Activated naive CD8-positive, alpha-beta T cell treated with anti-CD3 and anti-CD28 coated beads, Interleukin-2, amount 10 ng/mL, durations not matched to agents 7 days and 5 days (primary cell): ENCODE results near the gene ASNS. TPM values are rescaled to one million over a fixed set of nuclear protein-coding genes. Genes with fewer than 3 reads are reported as not detected.
"Not testable (repeated sequence)": the region's sequence is repeated elsewhere in the genome, so short reads cannot be mapped to it uniquely, and the experiment has no call there.

Experiments used
- ATAC-seq: fragments of 150-1000 bp; cut with Tn5 transposase; one replicate; pipeline ENCODE4 v1.10.0; 2021; ENCODE audit warnings: low read depth, moderate library complexity
- POLR2A ChIA-PET: fragments of 350-600 bp; sonication (Branson Sonifier 250); formaldehyde crosslinking; loops from one replicate; lab custom pipeline; 2021; ENCODE audit warnings: antibody characterized with exemption; lab: Charles Lee
- DNase-seq: peaks from one replicate; pipeline ENCODE4 v3.0.0; 2021
- H3K27ac Mint-ChIP-seq: one replicate; pipeline ENCODE4 v1.8.0; 2022; ENCODE audit warnings: mild to moderate bottlenecking, mixed read lengths
- H3K27me3 Mint-ChIP-seq: one replicate; pipeline ENCODE4 v1.8.0; 2022; ENCODE audit warnings: mild to moderate bottlenecking, moderate library complexity, mixed read lengths
- H3K36me3 Mint-ChIP-seq: one replicate; pipeline ENCODE4 v1.8.0; 2021; ENCODE audit warnings: mild to moderate bottlenecking, mixed read lengths
- H3K4me1 Mint-ChIP-seq: one replicate; pipeline ENCODE4 v1.8.0; 2021; ENCODE audit warnings: mixed read lengths
- H3K4me3 Mint-ChIP-seq: one replicate; pipeline ENCODE4 v1.8.0; 2022; ENCODE audit warnings: mild to moderate bottlenecking, moderate library complexity, mixed read lengths
- H3K9me3 Mint-ChIP-seq: one replicate; pipeline ENCODE4 v1.8.0; 2021; ENCODE audit warnings: mixed read lengths
- total RNA-seq, 2 experiments: library from RNA; stranded (reverse); gene quantifications; one replicate each; pipeline ENCODE4 v1.2.3, GENCODE V29; 2021

ASNS gene
- total RNA-seq, 2 experiments from 2014 or later: 40.0 to 42.6 TPM

DNA sequence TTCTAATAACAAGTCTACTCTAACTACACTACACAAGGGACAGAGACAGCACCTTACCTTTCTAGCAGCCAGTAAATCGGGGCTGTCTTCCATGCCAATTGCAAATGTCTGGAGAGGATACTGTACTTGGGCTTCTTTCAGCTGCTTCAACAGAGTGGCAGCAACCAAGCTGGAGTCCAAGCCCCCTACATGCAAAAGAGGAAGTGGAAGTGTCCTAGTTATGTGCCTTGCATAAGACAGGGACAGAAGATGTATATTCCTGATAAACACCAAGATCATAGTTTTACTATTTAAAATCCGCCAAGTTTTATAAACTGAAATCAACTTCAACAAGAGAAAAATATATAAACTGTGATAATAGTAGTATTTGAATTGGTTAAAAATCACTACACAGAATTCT lies 14.0 kb downstream of the ASNS start:
- ATAC-seq: no peak
- Mint-ChIP-seq H3K27me3 (no peaks in the 10 kb centered on the region), H3K36me3 (peaks cover 38% of the 10 kb centered on the region), H3K4me3 (no peak overlapping the region), H3K4me1 (no peaks in the 10 kb centered on the region), H3K27ac (no peak overlapping the region), H3K9me3 (no peaks in the 10 kb centered on the region)
- POLR2A ChIA-PET: no interaction called here
- DNase-seq: no peak

- H3K9me3 Mint-ChIP-seq: no peaks in the 10 kb centered on the region
- no peak overlapping the region for H3K27ac Mint-ChIP-seq
- no peak overlapping the region for H3K4me3 Mint-ChIP-seq
- POLR2A ChIA-PET: no interaction called here
- ATAC-seq (no peak), DNase-seq (no peak)
- no peaks in the 10 kb centered on the region for H3K4me1 Mint-ChIP-seq
- H3K36me3 Mint-ChIP-seq: peaks cover 40% of the 10 kb centered on the region
- no peaks in the 10 kb centered on the region for H3K27me3 Mint-ChIP-seq
Observed at GRCh38 chr7:97857544-97857943, 14.7 kb downstream of the ASNS start.

DNA sequence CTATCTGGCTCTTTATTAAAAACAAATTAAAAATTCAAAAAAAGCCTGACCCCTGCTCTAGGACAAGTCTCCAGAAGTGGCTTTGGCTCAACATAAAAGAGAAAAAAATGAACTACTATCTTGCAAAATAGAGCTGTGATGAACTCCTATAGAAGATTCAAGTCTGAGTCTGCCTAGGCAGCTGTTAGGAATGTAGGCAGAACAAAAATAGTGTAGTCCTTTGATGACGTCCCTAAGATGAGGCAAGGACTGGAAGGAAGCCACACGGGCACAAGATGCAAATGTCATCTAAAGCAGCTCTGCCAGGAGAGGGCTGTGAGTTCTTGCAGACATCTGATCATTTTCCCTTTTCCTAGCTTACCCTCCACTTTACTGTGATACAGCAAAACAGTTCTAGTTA lies 20.5 kb downstream of the ASNS start:
- Mint-ChIP-seq H3K9me3 (no peaks in the 10 kb centered on the region), H3K27ac (no peak overlapping the region), H3K27me3 (no peaks in the 10 kb centered on the region), H3K4me3 (no peak overlapping the region), H3K36me3 (peaks cover 43% of the 10 kb centered on the region), H3K4me1 (no peaks in the 10 kb centered on the region)
- no peak for DNase-seq
- POLR2A ChIA-PET: no interaction called here
- no peak for ATAC-seq

DNA sequence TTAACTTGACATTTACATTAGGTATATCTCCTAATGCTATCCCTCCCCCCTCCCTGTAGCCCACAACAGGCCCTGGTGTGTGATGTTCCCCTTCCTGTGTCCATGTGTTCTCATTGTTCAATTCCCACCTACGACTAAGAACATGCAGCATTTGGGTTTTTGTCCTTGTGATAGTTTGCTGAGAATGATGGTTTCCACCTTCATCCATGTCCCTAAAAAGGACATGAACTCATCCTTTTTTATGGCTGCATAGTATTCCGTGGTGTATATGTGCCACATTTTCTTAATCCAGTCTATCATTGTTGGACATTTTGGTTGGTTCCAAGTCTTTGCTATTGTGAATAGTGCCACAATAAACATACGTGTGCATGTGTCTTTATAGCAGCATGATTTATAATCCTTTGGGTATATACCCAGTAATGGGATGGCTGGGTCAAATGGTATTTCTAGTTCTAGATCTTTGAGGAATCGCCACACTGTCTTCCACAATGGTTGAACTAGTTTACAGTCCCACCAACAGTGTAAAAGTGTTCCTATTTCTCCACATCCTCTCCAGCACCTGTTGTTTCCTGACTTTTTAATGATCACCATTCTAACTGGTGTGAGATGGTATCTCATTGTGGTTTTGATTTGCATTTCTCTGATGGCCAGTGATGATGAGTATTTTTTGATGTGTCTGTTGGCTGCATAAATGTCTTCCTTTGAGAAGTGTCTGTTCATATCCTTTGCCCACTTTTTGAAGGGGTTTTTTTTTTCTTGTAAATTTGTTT lies 21.8 kb downstream of the ASNS start:
- H3K27ac Mint-ChIP-seq, H3K4me1 Mint-ChIP-seq, H3K9me3 Mint-ChIP-seq, H3K27me3 Mint-ChIP-seq, ATAC-seq, DNase-seq, H3K4me3 Mint-ChIP-seq, POLR2A ChIA-PET: not testable (repeated sequence)
- H3K36me3 Mint-ChIP-seq: peaks cover 38% of the 10 kb centered on the region

- H3K4me1 Mint-ChIP-seq: no peaks in the 10 kb centered on the region
- H3K4me3 Mint-ChIP-seq: no peak overlapping the region
- no peak for DNase-seq
- no peak overlapping the region for H3K27ac Mint-ChIP-seq
- POLR2A ChIA-PET: no interaction called here
- H3K9me3 Mint-ChIP-seq: no peaks in the 10 kb centered on the region
- no peak for ATAC-seq
- H3K27me3 Mint-ChIP-seq: no peaks in the 10 kb centered on the region
- H3K36me3 Mint-ChIP-seq: peaks cover 22% of the 10 kb centered on the region
Observed at GRCh38 chr7:97847791-97848190, 24.4 kb downstream of the ASNS start.

DNA sequence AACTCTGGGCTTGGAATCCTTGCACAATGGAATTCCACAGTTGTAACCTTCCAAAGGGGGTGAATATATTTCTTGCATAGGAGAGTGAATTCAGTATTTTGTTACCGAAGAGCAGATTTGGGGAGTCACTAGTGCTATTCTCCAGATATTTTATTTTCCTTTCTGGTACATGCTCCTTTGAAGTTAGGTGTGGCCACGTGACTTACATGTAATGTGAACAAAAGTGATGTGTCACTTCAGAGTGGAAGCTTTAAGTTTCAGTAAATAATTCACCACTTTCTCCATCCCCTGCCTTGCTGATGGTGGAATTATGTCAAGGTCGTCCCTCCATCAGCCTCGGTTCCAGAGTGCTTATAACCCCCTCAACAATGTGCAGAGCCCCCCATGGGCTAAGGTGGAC lies 25.3 kb downstream of the ASNS start:
- no peak for ATAC-seq
- Mint-ChIP-seq H3K27ac (no peak overlapping the region), H3K4me3 (no peak overlapping the region), H3K4me1 (no peaks in the 10 kb centered on the region), H3K36me3 (peaks cover 14% of the 10 kb centered on the region), H3K9me3 (no peaks in the 10 kb centered on the region), H3K27me3 (no peaks in the 10 kb centered on the region)
- POLR2A ChIA-PET: no interaction called here
- no peak for DNase-seq

DNA sequence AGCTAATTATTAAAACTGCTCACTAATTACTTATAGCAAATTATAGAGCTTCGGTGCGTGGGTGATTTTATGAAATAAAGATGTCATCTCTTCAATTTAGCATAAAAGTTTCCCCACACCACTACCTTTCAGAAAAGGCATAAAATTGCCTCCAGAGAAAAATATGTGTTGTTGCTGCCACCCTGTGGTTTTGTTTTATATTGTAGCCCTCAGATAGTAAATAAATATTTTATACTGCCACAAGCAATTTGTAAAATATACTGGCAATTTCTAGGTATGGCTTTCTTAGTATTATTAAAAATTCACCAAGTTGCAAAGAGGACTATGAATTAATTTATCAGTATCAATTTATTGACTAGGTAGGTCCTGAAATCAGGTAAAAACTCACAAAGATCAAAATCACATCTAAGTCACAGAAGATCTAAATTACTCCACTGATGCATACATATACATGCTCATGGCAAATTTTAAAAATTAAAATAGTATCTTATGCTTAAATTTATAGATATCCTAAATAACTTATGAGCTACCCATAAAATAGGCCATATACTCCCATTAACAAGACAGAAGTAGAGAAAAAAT lies 26.5 kb downstream of the ASNS start:
- ATAC-seq: no peak
- H3K9me3 Mint-ChIP-seq: no peaks in the 10 kb centered on the region
- peaks cover 4% of the 10 kb centered on the region for H3K36me3 Mint-ChIP-seq
- H3K27ac Mint-ChIP-seq: no peak overlapping the region
- no peaks in the 10 kb centered on the region for H3K4me1 Mint-ChIP-seq
- no peaks in the 10 kb centered on the region for H3K27me3 Mint-ChIP-seq
- H3K4me3 Mint-ChIP-seq: no peak overlapping the region
- DNase-seq: no peak
- POLR2A ChIA-PET: no interaction called here

GRCh38 chr7:97844036-97844435 lies 28.2 kb downstream of the ASNS start:
- Mint-ChIP-seq H3K4me1 (no peaks in the 10 kb centered on the region), H3K27me3 (peaks cover 4% of the 10 kb centered on the region), H3K9me3 (no peaks in the 10 kb centered on the region), H3K4me3 (no peak overlapping the region), H3K27ac (no peak overlapping the region), H3K36me3 (no peaks in the 10 kb centered on the region)
- DNase-seq (no peak), ATAC-seq (no peak)
- POLR2A ChIA-PET: no interaction called here

DNA sequence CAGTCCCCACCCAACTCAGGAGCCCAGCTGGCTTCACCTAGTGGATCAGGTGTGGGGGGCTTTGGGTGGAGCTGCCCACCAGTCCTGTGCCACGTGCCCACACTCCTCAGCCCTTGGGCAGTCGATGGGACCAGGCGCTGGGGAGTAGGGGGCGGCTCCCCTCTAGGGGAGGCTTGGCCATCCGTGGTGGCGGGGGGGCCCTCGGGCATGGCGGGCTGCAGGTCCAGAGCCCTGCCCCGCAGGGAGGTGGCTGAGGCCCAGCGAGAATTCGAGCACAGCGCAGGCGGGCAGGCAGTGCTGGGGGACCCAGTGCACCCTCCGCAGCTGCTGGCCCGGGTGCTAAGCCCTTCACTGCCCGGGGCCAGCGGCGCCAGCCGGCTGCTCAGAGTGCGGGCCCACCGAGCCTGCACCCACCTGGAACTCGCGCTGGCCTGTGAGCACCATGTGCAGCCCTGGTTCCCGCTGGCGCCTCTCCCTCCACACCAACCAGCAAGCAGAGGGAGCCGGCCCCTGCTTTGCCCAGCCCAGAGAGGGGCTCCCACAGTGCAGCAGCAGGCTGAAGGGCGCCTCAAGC lies 29.3 kb downstream of the ASNS start:
- DNase-seq (no peak), ATAC-seq (no peak)
- no peaks in the 10 kb centered on the region for H3K4me1 Mint-ChIP-seq
- no peaks in the 10 kb centered on the region for H3K36me3 Mint-ChIP-seq
- H3K4me3 Mint-ChIP-seq: no peak overlapping the region
- no peaks in the 10 kb centered on the region for H3K9me3 Mint-ChIP-seq
- POLR2A ChIA-PET: no interaction called here
- no peak overlapping the region for H3K27ac Mint-ChIP-seq
- H3K27me3 Mint-ChIP-seq: peaks cover 12% of the 10 kb centered on the region

- Mint-ChIP-seq H3K27ac (no peak overlapping the region), H3K4me1 (no peaks in the 10 kb centered on the region), H3K27me3 (peaks cover 14% of the 10 kb centered on the region), H3K36me3 (no peaks in the 10 kb centered on the region), H3K9me3 (no peaks in the 10 kb centered on the region), H3K4me3 (no peak overlapping the region)
- POLR2A ChIA-PET: no interaction called here
- no peak for DNase-seq
- ATAC-seq: no peak
Observed at GRCh38 chr7:97842006-97842405, 30.2 kb downstream of the ASNS start.

- peaks cover 20% of the 10 kb centered on the region for H3K27me3 Mint-ChIP-seq
- no peak overlapping the region for H3K4me3 Mint-ChIP-seq
- no peaks in the 10 kb centered on the region for H3K36me3 Mint-ChIP-seq
- no peaks in the 10 kb centered on the region for H3K9me3 Mint-ChIP-seq
- H3K4me1 Mint-ChIP-seq: no peaks in the 10 kb centered on the region
- POLR2A ChIA-PET: no interaction called here
- DNase-seq (peak; percentile 49), ATAC-seq (peak; percentile 81)
- no peak overlapping the region for H3K27ac Mint-ChIP-seq
Observed at GRCh38 chr7:97835296-97836138, 36.7 kb downstream of the ASNS start.

GRCh38 chr7:97819161-97819560 lies 53.0 kb downstream of the ASNS start:
- no peak for ATAC-seq
- H3K27ac Mint-ChIP-seq: no peak overlapping the region
- no peak overlapping the region for H3K4me3 Mint-ChIP-seq
- H3K9me3 Mint-ChIP-seq: no peaks in the 10 kb centered on the region
- H3K27me3 Mint-ChIP-seq: peaks cover 7% of the 10 kb centered on the region
- no peak for DNase-seq
- H3K4me1 Mint-ChIP-seq: no peaks in the 10 kb centered on the region
- POLR2A ChIA-PET: no interaction called here
- H3K36me3 Mint-ChIP-seq: no peaks in the 10 kb centered on the region

DNA sequence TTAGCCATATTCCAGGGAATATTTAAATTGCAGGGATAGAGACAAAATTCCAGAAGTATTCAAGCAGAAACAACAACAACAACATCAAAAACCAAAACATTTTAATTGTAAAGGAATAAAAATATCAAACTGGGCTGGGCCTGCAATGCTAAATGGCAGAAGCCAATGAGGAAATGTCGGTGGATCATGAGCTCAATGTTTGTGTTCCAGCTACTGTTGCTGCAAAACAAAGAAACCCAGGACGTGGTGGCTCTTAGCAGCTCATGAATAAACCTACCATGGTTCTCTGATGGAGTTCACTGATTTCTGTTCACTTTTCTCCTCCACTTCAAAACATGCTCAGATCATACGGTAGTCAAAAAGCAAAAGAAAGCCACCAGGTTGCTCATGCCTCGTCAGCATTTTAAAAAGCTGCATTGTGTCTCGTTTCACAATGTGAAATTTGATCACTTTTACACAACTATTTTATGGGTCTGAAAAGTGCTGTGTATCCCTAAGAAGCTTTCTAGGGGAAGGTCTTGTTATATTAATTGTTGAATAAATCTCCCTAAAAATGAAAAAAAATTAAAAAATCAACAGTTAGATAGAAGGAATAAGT lies 54.0 kb downstream of the ASNS start:
- DNase-seq: no peak
- POLR2A ChIA-PET: no interaction called here
- H3K9me3 Mint-ChIP-seq: no peaks in the 10 kb centered on the region
- H3K36me3 Mint-ChIP-seq: no peaks in the 10 kb centered on the region
- H3K4me1 Mint-ChIP-seq: no peaks in the 10 kb centered on the region
- H3K27me3 Mint-ChIP-seq: peaks cover 3% of the 10 kb centered on the region
- H3K4me3 Mint-ChIP-seq: no peak overlapping the region
- ATAC-seq: no peak
- H3K27ac Mint-ChIP-seq: no peak overlapping the region
